ENCODE data around the gene OR11H6. TPM values are rescaled to one million over a fixed set of nuclear protein-coding genes. Genes with fewer than 3 reads are reported as not detected.
"Not testable (repeated sequence)": the region's sequence is repeated elsewhere in the genome, so short reads cannot be mapped to it uniquely, and the experiment has no call there.

The OR11H6 gene
- total and polyA plus RNA-seq, 2 donors (not counting 1 experiment from before 2014, with no cell fraction given), result not detected

GRCh38 chr14:20209595-20209994 lies 13.9 kb upstream of the OR11H6 start:
- no peak for ATAC-seq (ENCODE audit: low read depth)
- no peak overlapping the region for H3K27ac ChIP-seq (ENCODE audit: low read length in 2 of 2)
- Mint-ChIP-seq H3K27me3 (peaks cover 9% of the 10 kb centered on the region), H3K4me1 (no peaks in the 10 kb centered on the region), H3K9me3 (ENCODE audit: insufficient read depth) (no peaks in the 10 kb centered on the region), H3K4me3 (no peak overlapping the region), H3K27ac (no peak overlapping the region)
- H3K9ac ChIP-seq (ENCODE audit: low read length), result no peak overlapping the region
- WGBS (ENCODE audit: insufficient coverage), result no CpG with 5 or more reads among the region's 2 CpGs
- no peak overlapping the region for H3K4me3 ChIP-seq (ENCODE audit: control extremely low read depth in 1 of 5, extremely low read depth in 1 of 5, insufficient read depth in 1 of 5, low read depth in 2 of 5, low read length in 4 of 5)
- intact Hi-C loops (cut with micrococcal nuclease), result no loop called here
- POLR2A ChIA-PET, result no interaction called here
- TF ChIP-seq EZH2 (IDR thresholded peaks at IDR 0.05; ENCODE audit: borderline replicate concordance, insufficient read depth, low read depth, low read length, poor library complexity, severe bottlenecking), result no peak
- TF ChIP-seq CTCF (IDR thresholded peaks at IDR 0.05), result no peak
- no peaks in the 10 kb centered on the region for H3K79me2 ChIP-seq (ENCODE audit: control insufficient read depth, insufficient read depth, low read length)
- no peaks in the 10 kb centered on the region for H3K4me1 ChIP-seq (ENCODE audit: control insufficient read depth in 2 of 2, insufficient read depth in 2 of 2, low read length in 2 of 2)
- H4K20me1 ChIP-seq (ENCODE audit: control insufficient read depth, insufficient read depth, low read length, poor library complexity, severe bottlenecking), result no peaks in the 10 kb centered on the region
- H2AFZ ChIP-seq (ENCODE audit: insufficient read depth, low read depth, low read length, poor library complexity, severe bottlenecking), result no peak overlapping the region
- H3K27me3 ChIP-seq (replicated peaks in 1 of 4; ENCODE audit: control extremely low read depth in 1 of 4, control insufficient read depth in 3 of 4, insufficient read depth in 4 of 4, low read length in 3 of 4), result no peaks in the 10 kb centered on the region
- H3K36me3 ChIP-seq (replicated peaks in 1 of 2; ENCODE audit: control extremely low read depth in 1 of 2, control insufficient read depth in 1 of 2, extremely low read depth in 1 of 2, insufficient read depth in 2 of 2, low read length in 1 of 2), result no peaks in the 10 kb centered on the region
- H3K9me3 ChIP-seq (ENCODE audit: control extremely low read depth in 1 of 3, control insufficient read depth in 2 of 3, insufficient read depth in 1 of 3, low read length in 2 of 3), result no peaks in the 10 kb centered on the region
- H3K4me2 ChIP-seq (replicated peaks; ENCODE audit: low read depth, low read length, poor library complexity, severe bottlenecking), result no peak overlapping the region
- no peak for DNase-seq
- CTCF ChIA-PET, result no interaction called here

- H3K27ac ChIP-seq (ENCODE audit: low read length in 2 of 2); H3K27me3 ChIP-seq (replicated peaks in 1 of 4; ENCODE audit: control extremely low read depth in 1 of 4, control insufficient read depth in 3 of 4, insufficient read depth in 4 of 4, low read length in 3 of 4); POLR2A ChIA-PET; H3K4me1 Mint-ChIP-seq; H4K20me1 ChIP-seq (ENCODE audit: control insufficient read depth, insufficient read depth, low read length, poor library complexity, severe bottlenecking); H3K4me1 ChIP-seq (ENCODE audit: control insufficient read depth in 2 of 2, insufficient read depth in 2 of 2, low read length in 2 of 2); H2AFZ ChIP-seq (ENCODE audit: insufficient read depth, low read depth, low read length, poor library complexity, severe bottlenecking); intact Hi-C loops (cut with micrococcal nuclease); H3K9me3 Mint-ChIP-seq (ENCODE audit: insufficient read depth); ATAC-seq (ENCODE audit: low read depth); DNase-seq; CTCF ChIA-PET; H3K4me3 Mint-ChIP-seq; H3K79me2 ChIP-seq (ENCODE audit: control insufficient read depth, insufficient read depth, low read length); H3K4me2 ChIP-seq (replicated peaks; ENCODE audit: low read depth, low read length, poor library complexity, severe bottlenecking); H3K27me3 Mint-ChIP-seq; H3K27ac Mint-ChIP-seq; H3K36me3 ChIP-seq (replicated peaks in 1 of 2; ENCODE audit: control extremely low read depth in 1 of 2, control insufficient read depth in 1 of 2, extremely low read depth in 1 of 2, insufficient read depth in 2 of 2, low read length in 1 of 2); H3K9ac ChIP-seq (ENCODE audit: low read length); H3K4me3 ChIP-seq (ENCODE audit: control extremely low read depth in 1 of 5, extremely low read depth in 1 of 5, insufficient read depth in 1 of 5, low read depth in 2 of 5, low read length in 4 of 5); H3K9me3 ChIP-seq (ENCODE audit: control extremely low read depth in 1 of 3, control insufficient read depth in 2 of 3, insufficient read depth in 1 of 3, low read length in 2 of 3): not testable (repeated sequence)
- no CpG with 5 or more reads among the region's 28 CpGs for WGBS (ENCODE audit: insufficient coverage)
These were observed 11.1 kb upstream of the OR11H6 start for GRCh38 chr14:20212406-20212805.
